Astrocyte (in vitro differentiated cells and primary cell): ENCODE results near the gene MYOM3.

Experiments used
- CTCF ChIP-seq: IDR thresholded peaks from 2 replicates; pipeline ENCODE4 v1.5.1; 2011; ENCODE audit warnings: low read depth, mild to moderate bottlenecking, inconsistent platforms, low read length, moderate library complexity; ENCODE audit not compliant: insufficient read depth
- EZH2 ChIP-seq: IDR thresholded peaks from 2 replicates; pipeline ENCODE4 v1.6.1; 2012; ENCODE audit warnings: mild to moderate bottlenecking, low read length, inconsistent platforms; ENCODE audit not compliant: insufficient read depth

GRCh38 chr1:24155011-24155782, 43.3 kb upstream of the MYOM3 start:
- no peak for TF ChIP-seq CTCF
- no peak for TF ChIP-seq EZH2
